Activated gamma-delta T cell treated with Interleukin-2 at 50 U/mL for 16 hours (primary cell): ENCODE results near the gene IGF2R.
"Not testable (repeated sequence)": the region's sequence is repeated elsewhere in the genome, so short reads cannot be mapped to it uniquely, and the experiment has no call there.

Experiments used
- DNase-seq: peaks from one replicate; pipeline ENCODE4 v3.0.0-alpha.2; 2020

The IGF2R gene

DNA sequence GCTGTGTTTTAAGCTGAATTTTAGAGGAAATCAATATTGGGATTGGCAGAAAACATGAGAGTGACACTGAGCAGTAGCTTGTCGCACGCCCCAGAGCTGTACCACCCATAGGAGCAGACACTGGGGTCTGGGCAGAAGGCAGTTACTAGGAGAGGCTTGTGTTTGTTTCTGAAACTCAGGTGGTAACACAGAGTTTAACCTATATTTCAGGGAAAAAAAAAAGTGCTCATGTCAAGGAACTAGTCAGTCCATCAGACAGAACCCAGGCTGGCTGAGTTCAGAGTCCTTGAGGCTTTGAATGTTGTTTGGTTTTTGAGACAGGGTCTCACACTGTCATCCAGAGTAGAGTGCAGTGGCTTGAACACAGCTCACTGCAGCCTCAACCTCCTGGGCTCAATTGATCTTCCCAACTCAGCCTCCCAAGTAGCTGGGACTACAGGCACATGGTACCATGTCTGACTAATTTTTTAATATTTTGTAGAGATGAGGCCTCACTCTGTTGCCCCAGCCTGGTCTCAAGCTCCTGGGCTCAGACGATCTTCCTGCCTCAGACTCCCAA, 159.3 kb downstream of the IGF2R start:
- no peak for DNase-seq

DNA sequence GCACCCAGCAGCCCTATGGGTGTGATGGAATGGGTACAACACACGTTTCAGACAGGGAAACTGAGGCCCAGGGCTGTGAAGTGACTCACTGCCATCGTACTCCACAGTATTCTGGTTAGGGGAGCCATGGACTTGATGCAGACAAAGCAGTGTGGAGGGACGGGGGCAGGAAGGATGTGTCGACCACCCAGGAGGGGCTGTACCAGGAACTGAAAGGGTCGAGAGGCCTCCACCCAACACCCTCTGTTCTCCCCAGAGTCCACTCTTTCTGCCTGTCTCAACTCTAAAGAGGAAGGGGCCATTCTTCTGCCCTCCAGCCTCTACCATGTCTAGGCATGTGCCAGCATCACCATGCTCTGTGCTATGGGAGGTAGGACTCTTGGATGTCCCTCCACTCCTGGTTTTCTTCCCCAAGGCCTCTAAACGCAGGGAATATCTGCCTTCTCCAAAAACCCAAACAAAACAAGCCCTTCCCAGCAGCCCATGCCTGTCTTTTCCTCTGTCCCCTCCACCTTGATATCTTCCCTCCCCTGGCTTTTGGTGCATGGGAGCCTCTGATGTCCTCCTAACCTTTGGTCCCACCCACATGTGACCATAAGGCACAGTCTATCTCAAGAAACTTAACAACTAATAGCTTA, 160.1 kb downstream of the IGF2R start:
- no peak for DNase-seq

DNA sequence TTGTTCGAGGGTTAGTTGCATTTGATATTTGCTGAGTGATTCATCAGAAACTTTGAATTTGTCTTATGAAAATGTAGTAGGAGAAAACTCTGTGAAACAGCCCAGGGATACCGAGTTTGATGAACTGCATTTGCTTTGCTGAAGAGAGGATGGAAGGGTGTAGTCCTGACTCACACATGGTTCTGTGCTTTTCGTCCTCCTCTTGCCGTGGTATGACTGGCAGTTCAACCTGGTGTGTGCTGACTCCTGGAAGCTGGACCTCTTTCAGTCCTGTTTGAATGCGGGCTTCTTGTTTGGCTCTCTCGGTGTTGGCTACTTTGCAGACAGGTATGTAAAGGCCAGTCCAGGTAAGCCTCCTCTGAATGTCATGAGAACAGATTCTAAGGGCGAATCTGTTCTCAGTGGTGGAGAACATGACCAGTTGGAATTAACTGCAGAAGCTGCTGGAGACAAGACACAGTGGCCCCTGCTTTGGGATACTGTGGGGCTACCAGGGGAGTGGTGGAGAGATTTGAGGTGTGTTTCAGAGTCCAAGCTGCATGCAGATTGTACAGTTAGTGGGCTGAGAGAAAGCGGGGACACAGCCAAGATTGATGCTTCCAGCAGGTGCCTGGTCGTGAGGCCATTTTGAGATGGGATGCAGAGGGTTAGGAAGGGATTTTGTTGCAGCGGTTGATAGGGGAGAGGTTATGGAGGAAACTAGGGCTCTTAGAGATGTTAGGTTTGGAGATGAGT, 161.2 kb downstream of the IGF2R start:
- DNase-seq = no peak

DNA sequence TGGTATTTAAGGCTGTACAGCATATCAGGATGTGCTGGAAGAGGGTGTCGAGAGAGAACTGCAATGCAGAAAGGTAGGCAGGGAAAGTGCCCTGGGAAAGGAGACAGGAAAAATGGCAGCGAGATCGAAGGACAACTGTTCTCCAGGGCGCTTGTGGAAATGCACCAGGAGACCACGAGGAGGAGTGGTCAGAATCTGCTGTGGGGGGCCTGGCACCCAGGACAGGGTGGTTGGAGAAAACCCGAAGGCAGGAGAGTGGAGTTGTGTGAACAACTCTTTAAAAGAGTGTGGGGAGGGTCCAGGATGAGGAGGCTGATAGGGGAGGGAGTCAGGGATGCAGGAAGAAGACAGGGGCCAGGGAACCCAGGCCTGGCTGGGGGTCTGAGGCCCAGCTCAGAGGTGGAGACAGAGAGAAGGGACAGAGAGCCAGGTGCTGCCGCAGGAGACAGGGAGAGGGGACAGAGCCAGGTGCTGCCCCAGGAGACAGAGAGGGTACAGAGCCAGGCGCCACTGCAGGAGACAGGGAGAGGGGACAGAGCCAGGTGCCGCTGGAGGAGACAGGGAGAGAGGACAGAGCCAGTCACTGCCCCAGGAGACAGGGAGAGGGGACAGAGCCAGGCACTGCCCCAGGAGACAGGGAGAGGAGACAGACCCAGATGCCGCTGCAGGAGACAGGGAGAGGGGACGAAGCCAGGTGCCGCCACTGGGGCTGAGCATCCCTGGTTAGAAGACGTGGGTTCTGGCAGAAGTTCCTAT, 162.0 kb downstream of the IGF2R start:
- no peak for DNase-seq

DNA sequence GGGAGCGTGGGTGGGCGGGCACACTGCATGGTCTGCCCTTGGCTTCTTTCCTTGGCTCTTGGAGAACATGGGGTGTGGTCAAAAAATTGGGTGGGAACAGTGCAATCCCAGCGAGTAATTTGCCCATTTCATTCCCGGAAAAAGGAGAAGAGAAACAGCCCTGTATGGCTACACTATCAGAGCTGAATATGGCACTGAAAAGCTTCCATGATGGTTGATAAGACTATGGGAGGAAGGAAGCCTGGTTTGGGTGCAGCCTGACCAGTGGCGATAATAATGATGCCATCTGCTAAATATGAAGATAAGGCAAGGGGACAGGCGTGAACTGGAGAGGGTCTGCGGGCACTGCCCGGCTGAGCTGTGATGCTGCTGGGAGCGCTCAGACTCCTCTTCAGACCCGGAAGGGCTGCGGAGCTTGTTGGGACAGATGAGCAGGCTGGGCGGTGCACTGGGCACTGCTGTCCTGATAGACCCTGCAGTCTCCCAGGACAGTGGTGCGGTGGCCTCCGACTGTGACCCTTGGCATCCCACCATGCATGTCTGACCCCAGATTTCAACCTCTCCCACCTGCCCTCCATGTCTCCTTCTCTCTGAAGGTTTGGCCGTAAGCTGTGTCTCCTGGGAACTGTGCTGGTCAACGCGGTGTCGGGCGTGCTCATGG, 162.9 kb downstream of the IGF2R start:
- DNase-seq = no peak

DNA sequence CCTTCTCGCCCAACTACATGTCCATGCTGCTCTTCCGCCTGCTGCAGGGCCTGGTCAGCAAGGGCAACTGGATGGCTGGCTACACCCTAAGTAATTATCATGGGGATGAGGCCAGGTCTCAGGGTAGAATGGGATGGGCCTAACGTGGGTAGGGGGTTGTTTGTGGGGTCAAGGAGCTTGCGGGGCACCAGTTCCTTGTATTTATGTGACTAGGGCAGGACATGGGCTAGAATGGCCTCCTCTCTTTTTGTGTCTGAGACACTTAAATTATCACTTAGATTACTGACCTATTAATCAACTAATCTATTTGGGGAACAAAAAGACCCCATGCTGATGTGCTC, 163.4 kb downstream of the IGF2R start:
- DNase-seq = no peak

DNA sequence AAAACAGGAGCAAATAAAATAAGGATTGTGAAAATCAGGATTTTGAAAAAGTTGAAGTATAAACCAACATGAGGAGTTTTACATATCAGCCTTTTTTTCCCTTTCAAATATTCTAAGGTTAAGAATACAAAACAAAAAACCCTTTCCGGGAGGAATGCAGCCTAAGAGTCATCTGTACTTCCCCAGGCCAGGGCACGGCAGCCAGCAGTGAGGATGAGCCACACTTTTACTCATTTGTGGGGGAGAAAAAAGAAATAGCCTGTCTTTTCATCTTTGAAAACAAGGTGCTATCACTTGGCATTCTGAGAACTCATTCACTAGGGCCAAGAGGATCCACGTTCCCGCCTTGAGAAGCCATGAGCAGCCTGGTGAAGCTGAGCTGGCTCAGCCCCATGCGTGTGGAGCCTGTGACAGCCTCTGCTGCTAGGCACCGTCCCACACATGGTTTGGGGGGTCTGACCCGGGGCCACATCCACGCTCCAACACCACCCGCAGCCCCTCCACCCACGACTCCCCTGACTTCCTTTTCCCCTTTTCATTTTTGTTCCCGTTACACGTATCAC, 164.0 kb downstream of the IGF2R start:
- DNase-seq = no peak

DNA sequence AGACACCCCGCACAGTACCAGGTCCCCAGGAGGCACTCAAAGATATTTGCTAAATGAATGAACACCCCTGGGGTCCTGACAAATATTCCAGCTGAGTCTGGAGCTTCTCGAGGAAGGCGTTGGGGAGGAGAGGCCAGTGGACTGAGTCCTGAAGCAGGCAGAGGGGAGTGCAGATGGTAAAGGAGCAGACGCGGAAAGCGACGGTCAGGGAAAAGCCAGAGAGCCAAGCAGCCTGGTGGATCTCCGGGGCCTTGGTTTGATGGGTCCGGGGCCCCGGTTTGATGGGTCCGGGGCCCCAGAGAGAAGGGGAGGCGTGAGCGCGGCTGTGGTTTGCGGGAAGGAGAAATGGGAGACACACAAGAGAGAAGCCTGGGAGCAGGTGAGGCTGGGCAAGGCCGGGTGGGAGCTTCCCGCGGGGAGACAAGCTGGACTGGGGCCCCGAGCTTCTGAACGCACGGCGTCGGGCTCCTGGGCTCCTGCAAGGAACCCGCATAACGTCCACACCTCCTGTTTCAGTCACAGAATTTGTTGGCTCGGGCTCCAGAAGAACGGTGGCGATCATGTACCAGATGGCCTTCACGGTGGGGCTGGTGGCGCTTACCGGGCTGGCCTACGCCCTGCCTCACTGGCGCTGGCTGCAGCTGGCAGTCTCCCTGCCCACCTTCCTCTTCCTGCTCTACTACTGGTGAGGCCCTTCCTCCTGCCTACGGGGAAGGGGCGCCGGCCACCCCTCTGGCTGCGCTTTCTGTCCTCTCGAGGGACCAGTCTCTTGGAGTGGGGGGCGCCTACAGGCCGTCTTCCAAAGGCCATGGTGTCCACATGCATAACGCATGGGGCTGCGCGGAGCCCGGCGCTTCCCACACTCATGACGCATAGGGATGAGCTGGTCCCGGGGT, 164.8 kb downstream of the IGF2R start:
- no peak for DNase-seq

DNA sequence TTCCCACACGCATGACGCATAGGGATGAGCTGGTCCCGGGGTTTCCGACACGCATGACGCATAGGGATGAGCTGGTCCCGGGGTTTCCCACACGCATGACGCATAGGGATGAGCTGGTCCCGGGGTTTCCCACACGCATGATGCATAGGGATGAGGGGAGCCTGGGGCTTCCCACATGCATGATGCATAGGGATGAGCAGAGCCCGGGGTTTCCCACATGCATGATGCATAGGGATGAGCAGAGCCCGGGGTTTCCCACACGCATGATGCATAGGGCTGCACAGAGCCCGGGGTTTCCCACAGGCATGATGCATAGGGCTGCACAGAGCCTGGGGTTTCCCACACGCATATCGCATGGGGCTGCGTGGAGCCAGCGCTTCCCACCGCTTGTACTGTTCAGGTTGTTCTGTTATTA, 165.5 kb downstream of the IGF2R start:
- DNase-seq = not testable (repeated sequence)

DNA sequence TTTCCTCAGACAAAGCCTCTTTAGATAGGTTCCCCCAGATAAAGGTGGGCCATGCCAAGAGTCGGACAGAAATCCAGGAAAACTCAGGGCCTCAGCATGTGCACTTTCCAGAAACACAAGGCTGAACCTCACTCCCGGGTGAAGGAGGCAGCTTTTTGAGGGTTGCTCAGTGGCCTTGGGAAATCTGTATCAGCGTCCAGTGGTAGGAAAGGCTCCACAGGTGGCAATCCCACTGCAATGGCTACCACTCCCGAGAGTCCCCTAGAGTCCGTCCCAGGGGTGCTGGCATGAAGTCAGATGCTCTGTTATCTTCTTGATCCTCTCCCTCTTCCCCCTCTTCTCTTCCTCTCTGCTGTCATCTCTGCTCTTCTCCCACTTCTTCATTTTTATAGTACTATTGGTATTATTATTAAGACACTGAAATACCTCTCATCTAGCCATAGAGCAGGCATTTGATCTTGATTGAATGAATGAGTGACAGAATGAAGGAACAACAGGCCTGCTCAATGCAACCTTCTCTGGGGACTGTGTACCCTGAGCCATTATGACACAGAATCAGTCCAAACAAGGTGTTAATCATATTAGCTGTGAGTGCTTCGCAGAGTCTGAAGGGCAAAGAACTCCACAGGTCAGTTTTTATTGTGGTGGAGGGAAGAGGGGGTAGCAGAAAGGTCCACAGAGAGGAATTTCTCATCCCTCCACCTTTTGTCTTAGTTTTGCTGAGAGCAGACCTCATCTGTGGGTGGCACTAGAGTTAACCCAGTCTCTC, 166.1 kb downstream of the IGF2R start:
- no peak for DNase-seq

DNA sequence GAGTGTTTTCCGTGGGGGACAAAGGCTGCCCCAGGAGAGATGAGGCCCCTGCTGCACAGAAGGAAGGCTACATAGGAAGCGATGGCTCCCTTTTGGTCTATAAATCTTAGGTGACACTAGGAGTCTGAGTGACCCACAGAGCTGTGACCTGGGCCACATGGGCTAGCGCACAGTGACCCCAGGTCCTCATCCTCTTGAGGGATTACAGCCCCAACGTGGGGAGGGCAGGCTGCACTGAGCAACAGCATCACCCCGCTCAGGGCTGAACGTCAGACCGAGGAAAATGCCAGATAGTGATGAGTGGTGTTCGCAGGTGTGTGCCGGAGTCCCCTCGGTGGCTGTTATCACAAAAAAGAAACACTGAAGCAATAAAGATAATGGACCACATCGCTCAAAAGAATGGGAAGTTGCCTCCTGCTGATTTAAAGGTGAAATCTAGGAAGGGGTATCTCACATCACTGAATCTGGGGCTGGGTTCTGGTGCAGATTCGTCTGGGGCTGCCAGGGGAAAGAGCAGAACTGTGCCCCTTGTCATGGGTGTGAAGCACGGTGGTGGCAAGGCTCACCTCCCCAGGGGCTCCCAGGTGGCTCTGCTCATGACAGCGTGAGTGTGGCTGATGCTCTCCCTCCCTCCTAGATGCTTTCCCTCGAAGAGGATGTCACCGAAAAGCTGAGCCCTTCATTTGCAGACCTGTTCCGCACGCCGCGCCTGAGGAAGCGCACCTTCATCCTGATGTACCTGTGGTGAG, 167.2 kb downstream of the IGF2R start:
- no peak for DNase-seq

DNA sequence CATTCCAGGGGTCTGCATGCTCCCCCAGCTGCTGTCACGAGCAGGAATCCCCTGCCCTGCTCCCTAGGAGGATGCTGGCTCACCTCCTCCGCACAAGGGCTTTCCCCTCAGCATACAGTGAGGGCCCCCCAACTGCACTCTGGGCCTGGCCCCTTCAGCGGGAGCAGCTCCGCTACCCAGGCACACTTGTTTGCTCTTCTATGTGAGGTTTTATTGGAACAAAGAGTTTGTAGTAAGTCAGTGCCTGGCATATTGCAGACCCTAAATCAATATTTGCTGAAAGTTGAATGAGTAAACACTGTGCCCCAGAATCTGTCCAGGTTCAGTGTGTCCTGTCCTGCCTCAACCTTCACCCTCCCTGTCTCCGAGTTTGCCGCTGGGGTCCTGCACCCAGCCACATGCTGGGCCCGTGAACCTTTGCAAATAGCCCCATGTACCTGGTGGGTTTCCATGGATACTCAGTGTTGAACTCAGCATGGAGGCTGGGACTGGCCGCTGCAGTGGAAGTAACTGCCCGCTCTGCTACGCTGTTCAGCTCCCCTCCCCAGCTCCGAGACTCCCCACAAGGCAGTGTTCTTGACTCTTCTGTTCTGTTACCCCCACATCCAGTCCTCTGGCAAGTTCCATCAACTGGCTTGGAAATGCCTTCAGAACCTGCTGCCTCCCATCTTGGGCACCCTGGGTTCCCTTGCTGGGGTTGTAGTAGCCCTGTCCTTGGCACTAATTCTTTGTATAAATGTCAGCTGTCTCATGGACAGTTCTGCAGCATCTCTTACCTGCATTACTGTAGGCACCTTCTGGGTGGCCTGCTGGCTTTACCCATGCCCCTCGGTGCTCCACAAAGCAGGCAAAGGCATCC, 168.5 kb downstream of the IGF2R start:
- no peak for DNase-seq

DNA sequence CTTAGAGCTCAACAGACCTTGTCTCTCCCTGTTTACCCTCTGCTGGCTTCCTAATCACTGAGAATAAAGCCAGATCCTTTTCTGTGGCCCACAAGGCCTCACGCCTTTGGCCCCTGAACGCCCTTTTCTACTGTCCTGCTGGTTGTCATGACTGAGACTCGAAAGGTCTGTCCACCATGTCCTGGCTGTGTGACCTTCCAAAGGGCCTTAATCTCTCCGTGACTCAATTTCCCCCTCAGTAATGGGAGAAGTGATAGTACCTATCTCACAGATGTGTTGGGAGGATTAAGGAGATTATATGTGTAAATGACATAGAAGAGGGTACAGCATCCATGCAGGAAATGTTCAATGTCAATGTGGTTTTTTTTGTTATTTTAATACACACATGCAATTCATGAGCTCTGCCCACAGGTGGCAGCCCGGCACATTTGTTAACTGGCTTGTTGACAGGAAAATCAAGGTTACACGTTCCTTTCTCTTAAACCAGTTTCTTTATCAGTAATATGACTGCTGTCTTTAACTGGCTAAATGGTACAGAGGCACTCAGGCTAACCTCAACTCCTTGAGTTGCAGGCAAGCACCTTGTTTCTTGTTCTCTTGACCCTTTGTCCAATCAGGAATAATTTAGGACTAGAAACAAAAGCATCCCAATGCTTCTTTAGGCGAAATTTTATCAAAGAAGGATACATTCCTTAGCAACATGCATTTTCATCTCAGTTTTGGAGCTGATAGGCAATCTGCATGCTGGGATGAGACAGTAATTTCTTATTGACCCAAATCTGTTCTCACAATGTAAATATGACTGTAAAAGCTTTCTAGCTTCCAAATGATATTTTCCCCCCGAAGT, 169.3 kb downstream of the IGF2R start:
- peak; percentile 53 for DNase-seq

DNA sequence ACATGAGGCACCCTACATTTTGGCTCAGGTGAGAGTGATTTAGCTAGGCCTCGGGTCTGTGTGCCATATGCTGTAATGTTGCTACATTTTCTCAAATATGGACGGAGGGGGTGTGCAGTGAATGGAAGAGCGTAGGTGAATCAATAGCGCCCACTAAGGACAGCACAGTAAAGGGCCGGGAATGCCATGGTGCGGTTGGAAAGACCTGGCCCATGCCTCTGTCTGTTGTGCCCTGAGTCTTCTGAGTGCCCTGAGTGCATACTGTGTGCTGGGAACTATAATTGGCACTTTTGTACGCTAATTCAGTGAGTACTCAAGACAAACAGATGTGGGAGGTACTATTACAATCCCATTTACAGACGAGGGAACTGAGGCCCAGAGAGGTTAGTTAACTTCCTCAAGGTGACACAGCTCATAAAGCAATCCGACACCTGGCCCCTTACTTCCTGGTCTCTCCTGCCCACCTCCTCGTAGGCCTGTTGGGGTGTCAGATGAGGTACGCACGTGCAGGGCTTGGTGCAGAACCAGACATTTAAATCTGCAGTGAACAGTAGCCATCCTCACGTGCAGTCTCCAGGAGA, 170.0 kb downstream of the IGF2R start:
- no peak for DNase-seq

DNA sequence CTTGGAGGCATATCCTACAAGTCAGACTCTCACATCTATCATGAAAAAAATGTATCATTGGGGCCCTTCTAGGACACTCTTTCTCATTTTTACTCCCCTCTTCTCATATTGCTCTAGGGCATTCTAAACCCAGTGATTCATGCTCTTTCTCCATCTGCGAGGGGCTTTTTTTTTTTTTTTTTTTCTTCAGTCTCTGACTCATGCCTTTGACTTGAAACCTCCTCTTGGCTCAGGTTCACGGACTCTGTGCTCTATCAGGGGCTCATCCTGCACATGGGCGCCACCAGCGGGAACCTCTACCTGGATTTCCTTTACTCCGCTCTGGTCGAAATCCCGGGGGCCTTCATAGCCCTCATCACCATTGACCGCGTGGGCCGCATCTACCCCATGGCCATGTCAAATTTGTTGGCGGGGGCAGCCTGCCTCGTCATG, 170.6 kb downstream of the IGF2R start:
- DNase-seq = no peak

DNA sequence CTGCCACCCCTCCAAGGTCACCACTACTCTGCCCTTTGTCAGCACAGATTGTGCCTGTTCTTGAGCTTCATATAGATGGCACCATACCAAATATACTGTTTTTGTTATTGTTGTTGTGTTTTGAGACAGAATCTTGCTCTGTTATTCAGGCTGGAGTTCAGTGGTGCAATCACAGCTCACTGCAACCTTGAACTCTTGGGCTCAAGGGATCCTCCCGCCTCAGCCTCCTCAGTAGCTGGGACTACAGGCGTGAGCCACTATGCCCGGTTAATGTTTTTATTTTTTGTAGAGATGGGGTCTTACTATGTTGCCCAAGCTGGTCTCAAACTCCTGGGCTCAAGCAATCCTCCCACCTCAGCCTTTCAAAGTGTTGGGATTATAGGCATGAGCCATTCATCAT, 171.6 kb downstream of the IGF2R start:
- DNase-seq = not testable (repeated sequence)

DNA sequence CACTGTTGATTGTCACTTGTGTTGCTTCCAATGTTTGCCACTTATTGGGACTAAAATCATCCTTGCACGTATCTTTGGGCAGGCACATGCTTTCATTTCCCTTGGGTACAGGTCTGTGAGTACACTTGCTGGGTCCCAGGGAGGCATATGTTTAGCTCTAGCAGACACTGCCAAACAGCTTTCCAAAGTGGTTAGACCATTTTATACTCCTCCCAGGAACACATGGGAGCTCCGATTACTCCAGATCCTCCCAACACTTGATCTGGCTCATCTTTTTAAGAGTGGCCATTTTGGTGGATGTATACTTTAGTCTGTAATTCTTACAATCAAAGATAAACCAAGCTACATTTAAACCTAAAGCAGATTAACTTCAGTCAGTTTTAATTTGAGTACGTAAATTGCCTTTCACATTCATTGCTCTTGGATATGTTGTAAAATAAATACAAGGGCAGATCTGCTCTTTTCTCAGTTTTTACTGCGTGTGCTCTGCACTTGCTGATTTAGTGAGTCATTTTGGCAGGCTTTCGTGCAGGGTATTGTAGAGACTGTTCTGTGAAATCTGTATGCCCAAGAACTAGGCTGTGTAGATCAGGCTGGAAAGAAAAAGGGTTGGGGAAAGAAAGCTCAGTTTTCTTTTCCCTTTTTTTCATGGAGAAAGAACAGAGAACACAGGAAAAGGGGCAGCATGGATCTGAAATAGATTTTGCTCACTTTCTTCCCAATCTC, 172.3 kb downstream of the IGF2R start:
- no peak for DNase-seq
